Progenitor cell of endocrine pancreas (in vitro differentiated cells): ENCODE measurements around the gene MORF4L1. TPM values are rescaled to one million over a fixed set of nuclear protein-coding genes. Genes with fewer than 3 reads are reported as not detected.
"Not testable (repeated sequence)": the region's sequence is repeated elsewhere in the genome, so short reads cannot be mapped to it uniquely, and the experiment has no call there.

Experiments used
- DNase-seq: peaks from one replicate; pipeline ENCODE4 v3.0.0; 2021; ENCODE audit warnings: low spot score; ENCODE audit not compliant: unreplicated experiment
- H3K27ac Mint-ChIP-seq: 2 replicates; pipeline ENCODE4 v1.8.0; 2021; ENCODE audit warnings: mild to moderate bottlenecking, moderate library complexity, mixed read lengths
- H3K27me3 Mint-ChIP-seq: 2 replicates; pipeline ENCODE4 v1.8.0; 2021; ENCODE audit warnings: mixed read lengths
- H3K36me3 Mint-ChIP-seq: 2 replicates; pipeline ENCODE4 v1.8.0; 2022; ENCODE audit warnings: mixed read lengths; ENCODE audit not compliant: insufficient read depth
- H3K4me1 Mint-ChIP-seq: 2 replicates; pipeline ENCODE4 v1.8.0; 2021; ENCODE audit warnings: low read depth, mixed read lengths
- H3K4me3 Mint-ChIP-seq: 2 replicates; pipeline ENCODE4 v1.8.0; 2021; ENCODE audit warnings: low read depth, mild to moderate bottlenecking, moderate library complexity, mixed read lengths
- H3K9me3 Mint-ChIP-seq: 2 replicates; pipeline ENCODE4 v1.8.0; 2021; ENCODE audit warnings: low read depth, mixed read lengths
- CTCF ChIP-seq: fragments of 200-600 bp; sonication (generic); IDR thresholded peaks from one replicate; pipeline ENCODE4 v1.5.0; 2021; ENCODE audit warnings: antibody characterized with exemption, mild to moderate bottlenecking; ENCODE audit not compliant: unreplicated experiment
- total RNA-seq: library from RNA; stranded (reverse); gene quantifications from 2 replicates; pipeline ENCODE4 v1.2.1, GENCODE V29; 2021

MORF4L1 gene
- total RNA-seq, 1 donor from 2014 or later = 438 TPM

GRCh38 chr15:78866803-78867202, 5.9 kb upstream of the MORF4L1 start:
- DNase-seq = no peak

GRCh38 chr15:78868366-78868765, 4.3 kb upstream of the MORF4L1 start:
- no peak for DNase-seq
- H3K27me3 Mint-ChIP-seq = no peaks in the 10 kb centered on the region
- H3K27ac Mint-ChIP-seq = no peak overlapping the region
- no peaks in the 10 kb centered on the region for H3K9me3 Mint-ChIP-seq
- no peak for TF ChIP-seq CTCF
- H3K4me3 Mint-ChIP-seq = no peak overlapping the region
- H3K4me1 Mint-ChIP-seq = peaks cover 1% of the 10 kb centered on the region
- peaks cover 3% of the 10 kb centered on the region for H3K36me3 Mint-ChIP-seq

More at GRCh38 chr15:78866803-78867202, 5.9 kb upstream of the MORF4L1 start:
- Mint-ChIP-seq H3K27me3 (no peaks in the 10 kb centered on the region), H3K9me3 (no peaks in the 10 kb centered on the region), H3K36me3 (no peaks in the 10 kb centered on the region), H3K4me3 (no peak overlapping the region), H3K4me1 (peaks cover 1% of the 10 kb centered on the region), H3K27ac (no peak overlapping the region)
- TF ChIP-seq CTCF = no peak

GRCh38 chr15:78871483-78872127, 1.1 kb upstream of the MORF4L1 start:
- H3K27me3 Mint-ChIP-seq, DNase-seq: not testable (repeated sequence)

GRCh38 chr15:78872972-78873792, 492 bp downstream of the MORF4L1 start:
- peak; percentile 66 for TF ChIP-seq CTCF
- peak overlapping the region; percentile 100 for H3K27ac Mint-ChIP-seq
- peaks cover 3% of the 10 kb centered on the region for H3K36me3 Mint-ChIP-seq
- H3K4me3 Mint-ChIP-seq = peak overlapping the region; percentile 100
- no peaks in the 10 kb centered on the region for H3K9me3 Mint-ChIP-seq
- peaks cover 25% of the 10 kb centered on the region for H3K4me1 Mint-ChIP-seq
- DNase-seq = peak; percentile 79
- no peaks in the 10 kb centered on the region for H3K27me3 Mint-ChIP-seq

More at GRCh38 chr15:78871483-78872127, 1.1 kb upstream of the MORF4L1 start:
- peaks cover 17% of the 10 kb centered on the region for H3K4me1 Mint-ChIP-seq
- H3K4me3 Mint-ChIP-seq = peak overlapping the region; percentile 100
- not testable (repeated sequence) for H3K36me3 Mint-ChIP-seq, H3K9me3 Mint-ChIP-seq
- H3K27ac Mint-ChIP-seq = peak overlapping the region; percentile 97

GRCh38 chr15:78873793-78874765, 1.4 kb downstream of the MORF4L1 start:
- Mint-ChIP-seq H3K9me3 (no peaks in the 10 kb centered on the region), H3K27me3 (no peaks in the 10 kb centered on the region), H3K36me3 (peaks cover 3% of the 10 kb centered on the region), H3K4me3 (peak overlapping the region; percentile 100), H3K4me1 (peaks cover 29% of the 10 kb centered on the region), H3K27ac (peak overlapping the region; percentile 100)
- DNase-seq = no peak
- no peak for TF ChIP-seq CTCF
